ENCODE data around the gene LRP10.
"Not testable (repeated sequence)": the region's sequence is repeated elsewhere in the genome, so short reads cannot be mapped to it uniquely, and the experiment has no call there.

Gene LRP10

GRCh38 chr14:22852940-22853767, 18.4 kb upstream of the LRP10 start:
- Histone ChIP-seq H3K9me3 (ENCODE audit: control insufficient read depth, insufficient read depth, low read depth, low read length) (peaks cover 3% of the 10 kb centered on the region; the same call in 1 of the 2 replicates), H3K36me3 (ENCODE audit: control insufficient read depth, insufficient read depth, low read length) (no peaks in the 10 kb centered on the region), H3K27ac (ENCODE audit: low read depth, low read length) (no peak overlapping the region), H3K27me3 (ENCODE audit: control insufficient read depth, insufficient read depth, low read length) (no peaks in the 10 kb centered on the region), H3K4me3 (ENCODE audit: low read depth, low read length) (peak overlapping the region; percentile 60), H3K4me1 (ENCODE audit: control insufficient read depth, insufficient read depth, low read length) (peaks cover 23% of the 10 kb centered on the region), H3K9ac (ENCODE audit: low read length) (peak overlapping the region; percentile 70)

GRCh38 chr14:22854296-22854695, 17.2 kb upstream of the LRP10 start:
- H3K9me3 ChIP-seq (ENCODE audit: control insufficient read depth, insufficient read depth, low read depth, low read length); H3K36me3 ChIP-seq (ENCODE audit: control insufficient read depth, insufficient read depth, low read length); H3K4me3 ChIP-seq (ENCODE audit: low read depth, low read length); H3K27me3 ChIP-seq (ENCODE audit: control insufficient read depth, insufficient read depth, low read length); H3K27ac ChIP-seq (ENCODE audit: low read depth, low read length); H3K9ac ChIP-seq (ENCODE audit: low read length): not testable (repeated sequence)
- peaks cover 12% of the 10 kb centered on the region for H3K4me1 ChIP-seq (ENCODE audit: control insufficient read depth, insufficient read depth, low read length)

- Histone ChIP-seq H3K27ac (ENCODE audit: low read depth, low read length) (no peak overlapping the region), H3K9me3 (ENCODE audit: control insufficient read depth, insufficient read depth, low read depth, low read length) (peaks cover 3% of the 10 kb centered on the region; the same call in 1 of the 2 replicates), H3K4me3 (ENCODE audit: low read depth, low read length) (no peak overlapping the region), H3K36me3 (ENCODE audit: control insufficient read depth, insufficient read depth, low read length) (no peaks in the 10 kb centered on the region), H3K4me1 (ENCODE audit: control insufficient read depth, insufficient read depth, low read length) (peaks cover 10% of the 10 kb centered on the region), H3K9ac (ENCODE audit: low read length) (no peak overlapping the region), H3K27me3 (ENCODE audit: control insufficient read depth, insufficient read depth, low read length) (no peaks in the 10 kb centered on the region)
Observed at GRCh38 chr14:22854963-22855724, 16.4 kb upstream of the LRP10 start.

- Histone ChIP-seq H3K27me3 (ENCODE audit: control insufficient read depth, insufficient read depth, low read length) (no peaks in the 10 kb centered on the region), H3K27ac (ENCODE audit: low read depth, low read length) (no peak overlapping the region), H3K9ac (ENCODE audit: low read length) (no peak overlapping the region), H3K4me3 (ENCODE audit: low read depth, low read length) (no peak overlapping the region), H3K4me1 (ENCODE audit: control insufficient read depth, insufficient read depth, low read length) (peaks cover 5% of the 10 kb centered on the region), H3K9me3 (ENCODE audit: control insufficient read depth, insufficient read depth, low read depth, low read length) (peaks cover 3% of the 10 kb centered on the region; the same call in 1 of the 2 replicates), H3K36me3 (ENCODE audit: control insufficient read depth, insufficient read depth, low read length) (no peaks in the 10 kb centered on the region)
Observed at GRCh38 chr14:22856428-22856827, 15.1 kb upstream of the LRP10 start.

GRCh38 chr14:22860377-22860776, 11.2 kb upstream of the LRP10 start:
- not testable (repeated sequence) for H3K4me3 ChIP-seq (ENCODE audit: low read depth, low read length); H3K9me3 ChIP-seq (ENCODE audit: control insufficient read depth, insufficient read depth, low read depth, low read length); H3K27ac ChIP-seq (ENCODE audit: low read depth, low read length); H3K4me1 ChIP-seq (ENCODE audit: control insufficient read depth, insufficient read depth, low read length); H3K9ac ChIP-seq (ENCODE audit: low read length); H3K36me3 ChIP-seq (ENCODE audit: control insufficient read depth, insufficient read depth, low read length); H3K27me3 ChIP-seq (ENCODE audit: control insufficient read depth, insufficient read depth, low read length)

GRCh38 chr14:22861651-22862050, 9.9 kb upstream of the LRP10 start:
- no peaks in the 10 kb centered on the region for H3K36me3 ChIP-seq (ENCODE audit: control insufficient read depth, insufficient read depth, low read length)
- H3K4me1 ChIP-seq (ENCODE audit: control insufficient read depth, insufficient read depth, low read length): no peaks in the 10 kb centered on the region
- no peak overlapping the region for H3K27ac ChIP-seq (ENCODE audit: low read depth, low read length)
- H3K9ac ChIP-seq (ENCODE audit: low read length): no peak overlapping the region
- no peak overlapping the region for H3K4me3 ChIP-seq (ENCODE audit: low read depth, low read length)
- no peaks in the 10 kb centered on the region for H3K27me3 ChIP-seq (ENCODE audit: control insufficient read depth, insufficient read depth, low read length)
- H3K9me3 ChIP-seq (ENCODE audit: control insufficient read depth, insufficient read depth, low read depth, low read length): peaks cover 3% of the 10 kb centered on the region; the same call in 1 of the 2 replicates

- Histone ChIP-seq H3K36me3 (ENCODE audit: control insufficient read depth, insufficient read depth, low read length) (no peaks in the 10 kb centered on the region), H3K27me3 (ENCODE audit: control insufficient read depth, insufficient read depth, low read length) (no peaks in the 10 kb centered on the region), H3K9ac (ENCODE audit: low read length) (no peak overlapping the region), H3K4me1 (ENCODE audit: control insufficient read depth, insufficient read depth, low read length) (no peaks in the 10 kb centered on the region), H3K27ac (ENCODE audit: low read depth, low read length) (no peak overlapping the region), H3K4me3 (ENCODE audit: low read depth, low read length) (no peak overlapping the region), H3K9me3 (ENCODE audit: control insufficient read depth, insufficient read depth, low read depth, low read length) (no peaks in the 10 kb centered on the region)
Observed at GRCh38 chr14:22864979-22865378, 6.6 kb upstream of the LRP10 start.

GRCh38 chr14:22865424-22866405, 5.8 kb upstream of the LRP10 start:
- H3K36me3 ChIP-seq (ENCODE audit: control insufficient read depth, insufficient read depth, low read length): no peaks in the 10 kb centered on the region

GRCh38 chr14:22866874-22867273, 4.7 kb upstream of the LRP10 start:
- no peaks in the 10 kb centered on the region for H3K36me3 ChIP-seq (ENCODE audit: control insufficient read depth, insufficient read depth, low read length)
- H3K4me1 ChIP-seq (ENCODE audit: control insufficient read depth, insufficient read depth, low read length): peaks cover 10% of the 10 kb centered on the region
- H3K27me3 ChIP-seq (ENCODE audit: control insufficient read depth, insufficient read depth, low read length): no peaks in the 10 kb centered on the region
- H3K9ac ChIP-seq (ENCODE audit: low read length): no peak overlapping the region
- H3K27ac ChIP-seq (ENCODE audit: low read depth, low read length): no peak overlapping the region
- no peak overlapping the region for H3K4me3 ChIP-seq (ENCODE audit: low read depth, low read length)
- no peaks in the 10 kb centered on the region for H3K9me3 ChIP-seq (ENCODE audit: control insufficient read depth, insufficient read depth, low read depth, low read length)

More at GRCh38 chr14:22865424-22866405, 5.8 kb upstream of the LRP10 start:
- Histone ChIP-seq H3K9me3 (ENCODE audit: control insufficient read depth, insufficient read depth, low read depth, low read length) (no peaks in the 10 kb centered on the region), H3K27me3 (ENCODE audit: control insufficient read depth, insufficient read depth, low read length) (no peaks in the 10 kb centered on the region), H3K4me3 (ENCODE audit: low read depth, low read length) (no peak overlapping the region), H3K4me1 (ENCODE audit: control insufficient read depth, insufficient read depth, low read length) (peaks cover 6% of the 10 kb centered on the region), H3K9ac (ENCODE audit: low read length) (no peak overlapping the region), H3K27ac (ENCODE audit: low read depth, low read length) (no peak overlapping the region)

GRCh38 chr14:22870811-22871223, 723 bp upstream of the LRP10 start:
- Histone ChIP-seq H3K36me3 (ENCODE audit: control insufficient read depth, insufficient read depth, low read length) (peaks cover 12% of the 10 kb centered on the region; the same call in 1 of the 2 replicates), H3K27me3 (ENCODE audit: control insufficient read depth, insufficient read depth, low read length) (no peaks in the 10 kb centered on the region), H3K9ac (ENCODE audit: low read length) (no peak overlapping the region), H3K9me3 (ENCODE audit: control insufficient read depth, insufficient read depth, low read depth, low read length) (no peaks in the 10 kb centered on the region), H3K27ac (ENCODE audit: low read depth, low read length) (no peak overlapping the region; the same call in 1 of the 2 replicates), H3K4me3 (ENCODE audit: low read depth, low read length) (peak overlapping the region; percentile 68), H3K4me1 (ENCODE audit: control insufficient read depth, insufficient read depth, low read length) (peaks cover 15% of the 10 kb centered on the region)
